ENCODE measurements around the gene ZNF322.

Gene ZNF322

DNA sequence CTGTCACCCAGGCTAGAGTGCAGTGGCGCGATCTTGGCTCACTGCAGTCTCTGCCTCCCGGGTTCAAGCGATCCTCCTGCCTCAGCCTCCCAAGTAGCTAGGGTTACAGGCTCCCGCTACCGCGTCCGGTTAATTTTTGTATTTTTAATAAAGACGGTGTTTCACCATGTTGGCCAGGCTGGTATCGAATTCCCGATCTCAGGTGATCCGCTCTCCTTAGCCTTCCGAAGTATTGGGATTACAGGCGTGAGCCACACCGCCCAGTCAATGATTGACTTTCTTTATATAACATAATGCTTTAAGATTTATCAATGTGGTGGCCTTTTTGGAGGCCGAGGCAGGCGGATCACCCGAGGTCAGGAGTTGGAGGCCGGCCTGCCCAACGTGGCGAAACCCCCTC, 70.6 kb downstream of the ZNF322 start:
- no peak for DNase-seq (ENCODE audit: low read depth)
